GM12875 (cell line): ENCODE data around the gene PHLDB1.
"Not testable (repeated sequence)": the region's sequence is repeated elsewhere in the genome, so short reads cannot be mapped to it uniquely, and the experiment has no call there.

Experiments used
- H3K4me3 ChIP-seq: one replicate; pipeline ENCODE4 v1.5.1; 2011; ENCODE audit warnings: low read depth, low read length, control low read depth
- TF ChIP-seq, protein P1 (sequence below): IDR thresholded peaks from 2 replicates; pipeline ENCODE4 v1.5.1; 2011; ENCODE audit warnings: low read depth, mild to moderate bottlenecking, control low read depth, inconsistent platforms, low read length, moderate library complexity, borderline replicate concordance; ENCODE audit not compliant: insufficient read depth

PHLDB1 gene

GRCh38 chr11:118671254-118671653 lies 63.8 kb downstream of the PHLDB1 start:
- H3K4me3 ChIP-seq, result no peak overlapping the region
- TF ChIP-seq, protein P1, sequence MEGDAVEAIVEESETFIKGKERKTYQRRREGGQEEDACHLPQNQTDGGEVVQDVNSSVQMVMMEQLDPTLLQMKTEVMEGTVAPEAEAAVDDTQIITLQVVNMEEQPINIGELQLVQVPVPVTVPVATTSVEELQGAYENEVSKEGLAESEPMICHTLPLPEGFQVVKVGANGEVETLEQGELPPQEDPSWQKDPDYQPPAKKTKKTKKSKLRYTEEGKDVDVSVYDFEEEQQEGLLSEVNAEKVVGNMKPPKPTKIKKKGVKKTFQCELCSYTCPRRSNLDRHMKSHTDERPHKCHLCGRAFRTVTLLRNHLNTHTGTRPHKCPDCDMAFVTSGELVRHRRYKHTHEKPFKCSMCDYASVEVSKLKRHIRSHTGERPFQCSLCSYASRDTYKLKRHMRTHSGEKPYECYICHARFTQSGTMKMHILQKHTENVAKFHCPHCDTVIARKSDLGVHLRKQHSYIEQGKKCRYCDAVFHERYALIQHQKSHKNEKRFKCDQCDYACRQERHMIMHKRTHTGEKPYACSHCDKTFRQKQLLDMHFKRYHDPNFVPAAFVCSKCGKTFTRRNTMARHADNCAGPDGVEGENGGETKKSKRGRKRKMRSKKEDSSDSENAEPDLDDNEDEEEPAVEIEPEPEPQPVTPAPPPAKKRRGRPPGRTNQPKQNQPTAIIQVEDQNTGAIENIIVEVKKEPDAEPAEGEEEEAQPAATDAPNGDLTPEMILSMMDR, result no peak

DNA sequence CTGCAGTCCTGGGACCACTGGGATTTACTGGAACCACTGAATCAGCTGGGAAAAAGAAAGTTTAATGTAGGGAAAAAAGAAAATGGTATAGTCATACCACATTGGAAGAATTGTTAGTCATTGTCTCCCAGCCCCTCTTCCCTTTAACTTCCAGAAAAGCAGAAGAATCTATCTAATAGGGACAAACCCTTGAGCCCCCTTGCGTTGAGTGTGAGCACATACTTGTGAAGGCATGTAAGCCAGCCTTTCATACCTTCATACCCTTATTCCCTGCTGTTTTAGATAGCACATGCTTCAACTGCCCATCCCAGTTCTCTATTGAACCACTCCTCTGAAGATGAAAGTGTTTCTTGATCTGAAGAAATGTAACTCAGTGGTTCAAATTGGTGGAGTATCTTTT lies 65.4 kb downstream of the PHLDB1 start:
- TF ChIP-seq, protein P1, result 0 out of 2 replicates have a peak, but pooled peaks have one; percentile 15
- no peak overlapping the region for H3K4me3 ChIP-seq

DNA sequence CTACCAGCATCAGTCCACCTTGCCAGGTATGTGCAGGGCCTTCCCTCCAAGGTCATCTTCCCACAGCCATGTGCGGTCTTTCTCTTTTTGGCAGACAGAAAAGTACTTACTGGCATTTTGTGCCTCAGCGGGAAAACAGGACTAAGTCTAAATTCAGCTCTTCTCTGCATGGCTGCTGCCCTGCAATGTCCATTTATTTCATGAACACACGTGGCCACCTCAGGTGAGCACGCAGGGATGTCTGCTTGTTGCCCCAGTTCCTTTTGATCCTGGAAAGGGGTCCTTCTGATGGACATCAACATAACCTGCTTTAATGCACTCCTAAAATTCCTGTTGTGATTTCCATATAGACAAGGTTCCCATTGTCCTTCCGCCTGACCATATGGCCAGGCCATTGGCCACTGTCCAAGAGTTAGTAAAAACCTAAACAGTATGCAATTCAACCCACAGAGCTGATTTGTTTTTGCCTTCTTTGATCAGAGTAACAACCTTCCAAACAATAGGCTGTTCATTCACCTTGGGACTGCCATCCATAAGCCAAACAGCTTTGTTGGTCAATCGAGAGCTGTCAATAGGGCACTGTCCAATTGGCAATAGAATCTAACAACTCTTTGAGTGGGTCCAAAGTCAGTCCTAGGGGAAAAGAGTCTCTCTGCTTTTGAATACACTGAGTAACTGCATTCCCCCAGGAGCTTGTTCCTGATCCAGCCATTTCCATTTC lies 66.1 kb downstream of the PHLDB1 start:
- H3K4me3 ChIP-seq, result no peak overlapping the region
- TF ChIP-seq, protein P1, result no peak

DNA sequence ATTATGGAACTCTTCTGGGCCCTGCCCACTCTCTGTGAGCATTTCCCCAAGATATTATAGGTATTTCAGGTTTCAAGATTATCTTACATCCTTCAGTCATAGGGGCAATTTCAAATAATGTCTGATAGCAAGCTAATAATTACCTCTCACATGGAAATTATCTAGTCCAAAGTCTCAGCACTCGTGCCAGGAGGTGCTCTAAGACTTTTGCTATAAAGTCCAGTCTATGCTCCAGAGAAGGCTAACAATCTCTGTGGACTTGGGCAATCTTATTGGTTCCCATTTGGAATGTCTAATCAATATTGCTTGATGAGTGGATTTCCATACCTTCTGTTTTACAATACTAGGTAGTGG lies 66.6 kb downstream of the PHLDB1 start:
- H3K4me3 ChIP-seq, result no peak overlapping the region
- TF ChIP-seq, protein P1, result no peak

DNA sequence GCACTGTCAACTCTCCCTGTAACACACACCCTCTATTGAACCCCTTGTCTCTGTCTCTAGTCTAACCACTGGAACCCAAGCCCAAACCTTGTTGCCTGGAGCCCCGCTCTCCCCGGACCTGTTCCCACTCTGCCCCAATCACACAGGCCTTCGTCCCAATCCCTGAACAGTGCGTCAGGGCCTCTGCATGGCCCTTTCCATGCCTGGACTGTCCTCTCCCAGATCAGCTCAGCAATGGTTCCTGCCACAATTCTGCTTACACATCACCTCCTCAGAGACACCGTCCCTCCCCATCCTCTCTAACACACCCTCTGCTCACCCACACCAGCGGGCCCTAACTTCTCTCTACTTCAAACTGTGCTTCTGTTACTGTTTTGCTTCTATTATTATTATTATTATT lies 70.6 kb downstream of the PHLDB1 start:
- TF ChIP-seq, protein P1, result no peak
- no peak overlapping the region for H3K4me3 ChIP-seq

GRCh38 chr11:118678908-118679307 lies 71.5 kb downstream of the PHLDB1 start:
- not testable (repeated sequence) for H3K4me3 ChIP-seq

- TF ChIP-seq, protein P1, result no peak
Observed at GRCh38 chr11:118679483-118679882, 72.1 kb downstream of the PHLDB1 start, which contains the start of gene TREH. TREH (minus strand) TSS chr11:118679650; CDS start chr11:118679627, 23 bp downstream.

More at GRCh38 chr11:118679483-118679882, 72.1 kb downstream of the PHLDB1 start, which contains the start of gene TREH:
- no peak within 1 kb of the TSS for H3K4me3 ChIP-seq
